HepG2 (cell line): Measurements from ENCODE around the gene NTN5. TPM values are rescaled to one million over a fixed set of nuclear protein-coding genes. Genes with fewer than 3 reads are reported as not detected.

Experiments used
- BATF2 ChIP-seq: sonication (generic); formaldehyde crosslinking; IDR thresholded peaks from 2 replicates; pipeline ENCODE4 v1.8.0; 2022; ENCODE audit warnings: mild to moderate bottlenecking, missing genetic modification reagents, moderate library complexity
- ELF1 ChIP-seq: sonication (generic); formaldehyde crosslinking; IDR thresholded peaks from 2 replicates; pipeline ENCODE4 v1.4.0; 2020; ENCODE audit warnings: missing genetic modification reagents
- HNF4G ChIP-seq, 2 experiments: sonication (generic) in 1 of 2; formaldehyde crosslinking in 1 of 2; IDR thresholded peaks; 2 replicates each; pipeline versions ENCODE4 v1.4.0 to v1.6.1; 2011 to 2020; ENCODE audit warnings: borderline replicate concordance in 2 of 2, low read depth in 2 of 2, mild to moderate bottlenecking in 2 of 2, low read length in 1 of 2, missing genetic modification reagents in 1 of 2, moderate library complexity in 1 of 2
- NFKB2 ChIP-seq: sonication (generic); formaldehyde crosslinking; IDR thresholded peaks from 2 replicates; pipeline ENCODE4 v1.4.0; 2020; ENCODE audit warnings: missing genetic modification reagents, borderline replicate concordance
- PAX8 ChIP-seq: sonication (generic); formaldehyde crosslinking; IDR thresholded peaks from 2 replicates; pipeline ENCODE4 v1.8.0; 2022; ENCODE audit warnings: mild to moderate bottlenecking, missing genetic modification reagents, borderline replicate concordance
- PRDM15 ChIP-seq: sonication (generic); formaldehyde crosslinking; IDR thresholded peaks from 2 replicates; pipeline ENCODE4 v1.4.0; 2020; ENCODE audit warnings: missing genetic modification reagents
- RXRA ChIP-seq: sonication (generic); formaldehyde crosslinking; IDR thresholded peaks from 2 replicates; pipeline ENCODE4 v1.5.1; 2020; ENCODE audit warnings: missing genetic modification reagents
- SAFB2 ChIP-seq: sonication (generic); formaldehyde crosslinking; IDR thresholded peaks from 2 replicates; pipeline ENCODE4 v1.5.1; 2020; ENCODE audit warnings: missing genetic modification reagents, low read depth, mild to moderate bottlenecking, borderline replicate concordance
- SAP130 ChIP-seq: IDR thresholded peaks from 2 replicates; pipeline ENCODE4 v1.6.1; 2016; ENCODE audit warnings: low read depth
- TRAFD1 ChIP-seq: sonication (generic); formaldehyde crosslinking; IDR thresholded peaks from 2 replicates; pipeline ENCODE4 v1.5.1; 2020; ENCODE audit warnings: missing genetic modification reagents, mild to moderate bottlenecking, borderline replicate concordance
- ZNF260 ChIP-seq: sonication (generic); formaldehyde crosslinking; IDR thresholded peaks from 2 replicates; pipeline ENCODE4 v1.4.0; 2020; ENCODE audit warnings: missing genetic modification reagents, low read depth, mild to moderate bottlenecking, borderline replicate concordance
- ZNF317 ChIP-seq: sonication (generic); formaldehyde crosslinking; IDR thresholded peaks from 2 replicates; pipeline ENCODE4 v1.5.0; 2020; ENCODE audit warnings: mild to moderate bottlenecking, missing genetic modification reagents
- ZNF546 ChIP-seq: sonication (generic); formaldehyde crosslinking; conservative IDR thresholded peaks from 2 replicates; pipeline ENCODE4 v1.8.1; 2023; ENCODE audit warnings: mild to moderate bottlenecking, missing genetic modification reagents
- ZNF607 ChIP-seq: sonication (generic); formaldehyde crosslinking; IDR thresholded peaks from 2 replicates; pipeline ENCODE4 v1.5.1; 2020; ENCODE audit warnings: missing genetic modification reagents, mild to moderate bottlenecking, borderline replicate concordance
- ZNF687 ChIP-seq: sonication (generic); formaldehyde crosslinking; IDR thresholded peaks from 2 replicates; pipeline ENCODE4 v1.5.1; 2020; ENCODE audit warnings: mild to moderate bottlenecking, missing genetic modification reagents, moderate library complexity
- ZNF703 ChIP-seq: sonication (generic); formaldehyde crosslinking; IDR thresholded peaks from 2 replicates; pipeline ENCODE4 v1.5.1; 2020; ENCODE audit warnings: missing genetic modification reagents, mild to moderate bottlenecking, moderate library complexity, borderline replicate concordance
- polyA plus RNA-seq, 8 experiments: library from polyadenylated mRNA; depleted of rRNA in 3 of 8; stranded (reverse) in 7 of 8; unstranded in 1 of 8; fragments of >200 nt; fragmentation: Illumina TruSeq in 4 of 8; extraction: Trizol in 4 of 8; gene quantifications; 2 replicates each; pipeline versions ENCODE4 v1.2.1 to v1.2.3, GENCODE V29; 2011 to 2016; ENCODE audit warnings: low read depth in 4 of 8, missing spikeins in 1 of 8, mixed read lengths in 1 of 8; ENCODE audit not compliant: insufficient read depth in 1 of 8
- total RNA-seq, 5 experiments: library from RNA; depleted of rRNA; stranded (reverse); fragments of >200 nt; fragmentation: Illumina TruSeq; extraction: Trizol; gene quantifications; 2 replicates each; pipeline ENCODE4 v1.2.3, GENCODE V29; 2016; ENCODE audit warnings: low read depth in 1 of 5

The NTN5 gene
- total and polyA plus RNA-seq, 2 of the 13 experiments (the other 11 are each of a cell fraction or from before 2014, with no cell fraction given) = 0.05 TPM; not detected in 1

GRCh38 chr19:48633148-48634035 is 39.4 kb downstream of the NTN5 start (continued):
- TF ChIP-seq TRAFD1 (no peak), SAFB2 (CRISPR knock-in tag) (no peak), NFKB2 (no peak), ZNF317 (CRISPR knock-in tag) (no peak), HNF4G (IDR thresholded peaks at IDR 0.05; ENCODE audit: borderline replicate concordance, low read depth, low read length) (peak; percentile 77), HNF4G (CRISPR knock-in tag; IDR thresholded peaks at IDR 0.05; ENCODE audit: borderline replicate concordance, low read depth) (no peak), PRDM15 (CRISPR knock-in tag) (no peak), SAP130 (CRISPR knock-in tag) (0 out of 2 replicates have a peak, but pooled peaks have one; percentile 15), ZNF260 (CRISPR knock-in tag) (no peak), ZNF703 (CRISPR knock-in tag) (no peak), ZNF607 (CRISPR knock-in tag) (0 out of 2 replicates have a peak, but pooled peaks have one; percentile 38), ZNF546 (CRISPR knock-in tag) (no peak), BATF2 (CRISPR knock-in tag) (no peak), ELF1 (CRISPR knock-in tag) (no peak), ZNF687 (CRISPR knock-in tag) (peak; percentile 25), RXRA (CRISPR knock-in tag) (no peak), PAX8 (CRISPR knock-in tag) (no peak)
